ENCODE data around the gene CERKL.

The CERKL gene

GRCh38 chr2:181673173-181673572 is 16.3 kb upstream of the CERKL start:
- ATAC-seq = no peak

DNA sequence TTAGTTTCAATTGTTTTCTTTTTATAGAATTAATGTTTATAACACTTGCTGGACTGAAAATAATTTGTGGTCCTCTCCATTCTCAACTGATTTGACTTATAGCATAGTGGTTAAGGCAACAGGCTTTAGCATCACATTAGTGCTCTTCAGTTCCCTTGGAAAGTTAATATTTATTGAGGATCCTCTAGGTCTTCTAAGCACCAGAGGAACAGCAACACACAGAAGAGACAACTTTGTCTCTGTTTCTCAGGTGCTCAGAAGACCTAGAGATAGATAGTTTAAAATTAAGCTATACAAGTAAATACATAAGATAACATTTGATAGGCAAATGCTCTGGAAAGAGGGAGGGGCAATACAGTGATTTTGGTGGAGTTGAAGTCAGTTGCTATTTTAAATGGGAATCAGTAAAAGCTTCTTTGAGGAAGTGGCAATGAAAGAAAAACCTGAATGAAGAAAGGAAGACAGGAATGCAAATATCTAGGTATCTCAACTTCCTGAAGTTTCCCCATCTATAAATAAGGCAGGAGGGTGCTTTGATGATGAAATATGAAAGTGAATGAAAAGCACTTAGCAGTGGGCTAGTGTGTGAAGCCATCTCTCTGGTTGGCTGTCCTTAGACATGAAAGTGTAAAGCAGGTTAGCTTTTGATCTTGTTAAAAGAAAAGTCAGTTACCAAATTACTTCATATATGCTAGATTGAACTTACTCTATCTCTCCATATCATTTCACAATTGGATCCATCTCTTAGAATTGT is 15.5 kb upstream of the CERKL start:
- no peak for TF ChIP-seq TOX (CRISPR knock-in tag; IDR thresholded peaks at IDR 0.05; ENCODE audit: borderline replicate concordance)
- no peak for TF ChIP-seq BACH2 (CRISPR knock-in tag; IDR thresholded peaks at IDR 0.05; ENCODE audit: borderline replicate concordance)
- TF ChIP-seq GLIS3 (CRISPR knock-in tag; IDR thresholded peaks at IDR 0.05) = no peak
- no peak for TF ChIP-seq ZC3H10 (CRISPR knock-in tag; IDR thresholded peaks at IDR 0.05)
- no peak for TF ChIP-seq TCF4 (CRISPR knock-in tag; IDR thresholded peaks at IDR 0.05; ENCODE audit: borderline replicate concordance)
- TF ChIP-seq ZNF8 (CRISPR knock-in tag; IDR thresholded peaks at IDR 0.05) = no peak
- no peak for TF ChIP-seq ZNF565 (CRISPR knock-in tag; conservative IDR thresholded peaks at IDR 0.05; ENCODE audit: low read depth)
- TF ChIP-seq PPARA (CRISPR knock-in tag; IDR thresholded peaks at IDR 0.05; ENCODE audit: borderline replicate concordance) = no peak
- TF ChIP-seq SNAI2 (CRISPR knock-in tag; IDR thresholded peaks at IDR 0.05) = no peak
- no peak for TF ChIP-seq CREB5 (CRISPR knock-in tag; IDR thresholded peaks at IDR 0.05; ENCODE audit: low read depth)
- no peak for TF ChIP-seq ZFP3 (CRISPR knock-in tag; IDR thresholded peaks at IDR 0.05)
- no peak for TF ChIP-seq ZFP30 (CRISPR knock-in tag; IDR thresholded peaks at IDR 0.05)
- no peak for TF ChIP-seq ZNF70 (CRISPR knock-in tag; IDR thresholded peaks at IDR 0.05)
- TF ChIP-seq ISL1 (CRISPR knock-in tag; IDR thresholded peaks at IDR 0.05) = no peak
- TF ChIP-seq, protein P1, sequence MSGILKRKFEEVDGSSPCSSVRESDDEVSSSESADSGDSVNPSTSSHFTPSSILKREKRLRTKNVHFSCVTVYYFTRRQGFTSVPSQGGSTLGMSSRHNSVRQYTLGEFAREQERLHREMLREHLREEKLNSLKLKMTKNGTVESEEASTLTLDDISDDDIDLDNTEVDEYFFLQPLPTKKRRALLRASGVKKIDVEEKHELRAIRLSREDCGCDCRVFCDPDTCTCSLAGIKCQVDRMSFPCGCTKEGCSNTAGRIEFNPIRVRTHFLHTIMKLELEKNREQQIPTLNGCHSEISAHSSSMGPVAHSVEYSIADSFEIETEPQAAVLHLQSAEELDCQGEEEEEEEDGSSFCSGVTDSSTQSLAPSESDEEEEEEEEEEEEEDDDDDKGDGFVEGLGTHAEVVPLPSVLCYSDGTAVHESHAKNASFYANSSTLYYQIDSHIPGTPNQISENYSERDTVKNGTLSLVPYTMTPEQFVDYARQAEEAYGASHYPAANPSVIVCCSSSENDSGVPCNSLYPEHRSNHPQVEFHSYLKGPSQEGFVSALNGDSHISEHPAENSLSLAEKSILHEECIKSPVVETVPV (CRISPR knock-in tag; IDR thresholded peaks at IDR 0.05) = no peak
- TF ChIP-seq, protein P2, sequence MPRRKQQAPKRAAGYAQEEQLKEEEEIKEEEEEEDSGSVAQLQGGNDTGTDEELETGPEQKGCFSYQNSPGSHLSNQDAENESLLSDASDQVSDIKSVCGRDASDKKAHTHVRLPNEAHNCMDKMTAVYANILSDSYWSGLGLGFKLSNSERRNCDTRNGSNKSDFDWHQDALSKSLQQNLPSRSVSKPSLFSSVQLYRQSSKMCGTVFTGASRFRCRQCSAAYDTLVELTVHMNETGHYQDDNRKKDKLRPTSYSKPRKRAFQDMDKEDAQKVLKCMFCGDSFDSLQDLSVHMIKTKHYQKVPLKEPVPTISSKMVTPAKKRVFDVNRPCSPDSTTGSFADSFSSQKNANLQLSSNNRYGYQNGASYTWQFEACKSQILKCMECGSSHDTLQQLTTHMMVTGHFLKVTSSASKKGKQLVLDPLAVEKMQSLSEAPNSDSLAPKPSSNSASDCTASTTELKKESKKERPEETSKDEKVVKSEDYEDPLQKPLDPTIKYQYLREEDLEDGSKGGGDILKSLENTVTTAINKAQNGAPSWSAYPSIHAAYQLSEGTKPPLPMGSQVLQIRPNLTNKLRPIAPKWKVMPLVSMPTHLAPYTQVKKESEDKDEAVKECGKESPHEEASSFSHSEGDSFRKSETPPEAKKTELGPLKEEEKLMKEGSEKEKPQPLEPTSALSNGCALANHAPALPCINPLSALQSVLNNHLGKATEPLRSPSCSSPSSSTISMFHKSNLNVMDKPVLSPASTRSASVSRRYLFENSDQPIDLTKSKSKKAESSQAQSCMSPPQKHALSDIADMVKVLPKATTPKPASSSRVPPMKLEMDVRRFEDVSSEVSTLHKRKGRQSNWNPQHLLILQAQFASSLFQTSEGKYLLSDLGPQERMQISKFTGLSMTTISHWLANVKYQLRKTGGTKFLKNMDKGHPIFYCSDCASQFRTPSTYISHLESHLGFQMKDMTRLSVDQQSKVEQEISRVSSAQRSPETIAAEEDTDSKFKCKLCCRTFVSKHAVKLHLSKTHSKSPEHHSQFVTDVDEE (CRISPR knock-in tag; IDR thresholded peaks at IDR 0.05) = no peak
- no peak for ATAC-seq

More at GRCh38 chr2:181673173-181673572, 16.3 kb upstream of the CERKL start:
- no peak for TF ChIP-seq ZNF565 (CRISPR knock-in tag; conservative IDR thresholded peaks at IDR 0.05; ENCODE audit: low read depth)
- TF ChIP-seq OSR1 (CRISPR knock-in tag; IDR thresholded peaks at IDR 0.05) = no peak
- no peak for TF ChIP-seq ISL1 (CRISPR knock-in tag; IDR thresholded peaks at IDR 0.05)
- TF ChIP-seq CREB5 (CRISPR knock-in tag; IDR thresholded peaks at IDR 0.05; ENCODE audit: low read depth) = no peak
- TF ChIP-seq PPARA (CRISPR knock-in tag; IDR thresholded peaks at IDR 0.05; ENCODE audit: borderline replicate concordance) = no peak
- TF ChIP-seq TOX (CRISPR knock-in tag; IDR thresholded peaks at IDR 0.05; ENCODE audit: borderline replicate concordance) = no peak
- TF ChIP-seq, protein P2 (CRISPR knock-in tag; IDR thresholded peaks at IDR 0.05) = no peak
- TF ChIP-seq, protein P3, sequence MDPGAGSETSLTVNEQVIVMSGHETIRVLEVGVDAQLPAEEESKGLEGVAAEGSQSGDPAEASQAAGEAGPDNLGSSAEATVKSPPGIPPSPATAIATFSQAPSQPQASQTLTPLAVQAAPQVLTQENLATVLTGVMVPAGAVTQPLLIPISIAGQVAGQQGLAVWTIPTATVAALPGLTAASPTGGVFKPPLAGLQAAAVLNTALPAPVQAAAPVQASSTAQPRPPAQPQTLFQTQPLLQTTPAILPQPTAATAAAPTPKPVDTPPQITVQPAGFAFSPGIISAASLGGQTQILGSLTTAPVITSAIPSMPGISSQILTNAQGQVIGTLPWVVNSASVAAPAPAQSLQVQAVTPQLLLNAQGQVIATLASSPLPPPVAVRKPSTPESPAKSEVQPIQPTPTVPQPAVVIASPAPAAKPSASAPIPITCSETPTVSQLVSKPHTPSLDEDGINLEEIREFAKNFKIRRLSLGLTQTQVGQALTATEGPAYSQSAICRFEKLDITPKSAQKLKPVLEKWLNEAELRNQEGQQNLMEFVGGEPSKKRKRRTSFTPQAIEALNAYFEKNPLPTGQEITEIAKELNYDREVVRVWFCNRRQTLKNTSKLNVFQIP (CRISPR knock-in tag; IDR thresholded peaks at IDR 0.05; ENCODE audit: borderline replicate concordance, low read depth) = no peak
- no peak for TF ChIP-seq SNAI2 (CRISPR knock-in tag; IDR thresholded peaks at IDR 0.05)
- no peak for TF ChIP-seq TCF4 (CRISPR knock-in tag; IDR thresholded peaks at IDR 0.05; ENCODE audit: borderline replicate concordance)
- no peak for TF ChIP-seq RARB (CRISPR knock-in tag; IDR thresholded peaks at IDR 0.05)
- TF ChIP-seq, protein P1 (CRISPR knock-in tag; IDR thresholded peaks at IDR 0.05) = no peak
- no peak for TF ChIP-seq ZNF70 (CRISPR knock-in tag; IDR thresholded peaks at IDR 0.05)
- no peak for TF ChIP-seq ESRRG (CRISPR knock-in tag; IDR thresholded peaks at IDR 0.05)

Measured in SK-N-SH treated with all-trans-retinoic acid at 6 μM for 48 hours (cell line).